Hypothalamus (tissue), 51 donors: Measurements from ENCODE around the gene MIDN.
A peak's percentile ranks its signal among the peaks of the same experiment; 100 is the strongest.
"Not testable (repeated sequence)": the region's sequence is repeated elsewhere in the genome, so short reads cannot be mapped to it uniquely, and the experiment has no call there.

ENCODE experiments used
- DNase-seq, 51 donors: peaks; one replicate each; lab custom pipeline; 2025; lab: John Stamatoyannopoulos, UW

MIDN gene

GRCh38 chr19:1248139-1248785 lies at the start of gene MIDN:
Gene MIDN, plus strand, starts transcription at chr19:1248583. Its CDS starts 1,714 bp downstream, at chr19:1250297.
- peak in 41 of 51 donors; percentile 56 to 89 (median 74) for DNase-seq

GRCh38 chr19:1199531-1199930 lies 48.9 kb upstream of the MIDN start:
- DNase-seq, result no peak

GRCh38 chr19:1200614-1201013 lies 47.8 kb upstream of the MIDN start:
- DNase-seq, result not testable (repeated sequence)

GRCh38 chr19:1205114-1206099 lies 43.0 kb upstream of the MIDN start, which contains the start of gene STK11:
Gene STK11, plus strand, starts transcription at chr19:1205778. Its CDS starts 1,136 bp downstream, at chr19:1206914.
- peak; percentile 58 to 100 (median 97) for DNase-seq

- DNase-seq, result no peak
Observed at GRCh38 chr19:1206150-1206863, 42.1 kb upstream of the MIDN start.

GRCh38 chr19:1206864-1207450 lies 41.4 kb upstream of the MIDN start:
- peak in 9 of 51 donors; percentile 16 to 62 (median 34) for DNase-seq

- DNase-seq, result not testable (repeated sequence)
Observed at GRCh38 chr19:1208830-1209229, 39.6 kb upstream of the MIDN start.

- peak in 38 of 51 donors; percentile 25 to 81 (median 49) for DNase-seq
Observed at GRCh38 chr19:1210227-1210538, 38.2 kb upstream of the MIDN start.

- peak in 4 of 51 donors; percentile 14 to 23 (median 19) for DNase-seq
Observed at GRCh38 chr19:1211494-1212234, 36.7 kb upstream of the MIDN start.

- DNase-seq, result peak in 32 of 51 donors; percentile 14 to 69 (median 48)
Observed at GRCh38 chr19:1213391-1214286, 34.7 kb upstream of the MIDN start.

- no peak for DNase-seq
Observed at GRCh38 chr19:1214299-1214861, 34.0 kb upstream of the MIDN start.

GRCh38 chr19:1214862-1215731 lies 33.3 kb upstream of the MIDN start:
- DNase-seq, result peak in 44 of 51 donors; percentile 16 to 80 (median 65)

GRCh38 chr19:1216756-1217155 lies 31.6 kb upstream of the MIDN start:
- no peak for DNase-seq

- no peak for DNase-seq
Observed at GRCh38 chr19:1217366-1217765, 31.0 kb upstream of the MIDN start.

- DNase-seq, result no peak
Observed at GRCh38 chr19:1218751-1219567, 29.4 kb upstream of the MIDN start.

GRCh38 chr19:1219786-1220476 lies 28.5 kb upstream of the MIDN start:
- no peak for DNase-seq
